GM12878 (cell line): ENCODE results near the gene ODAD4.

ENCODE experiments used
- BHLHE40 ChIP-seq, 2 experiments: fragments of 450-650 bp in 1 of 2; IDR thresholded peaks; 2 replicates each; pipeline ENCODE4 v1.6.1; 2011 to 2017; ENCODE audit warnings: low read depth in 2 of 2, borderline replicate concordance in 1 of 2, improper control_type of control experiment in 1 of 2, low read length in 1 of 2, mild to moderate bottlenecking in 1 of 2
- CHD1 ChIP-seq: IDR thresholded peaks from 2 replicates; pipeline ENCODE4 v1.6.1; 2012; ENCODE audit warnings: low read depth, low read length, improper control_type of control experiment
- CTCF ChIP-seq, 3 experiments: IDR thresholded peaks in 2 of 3; conservative IDR thresholded peaks in 1 of 3; 2 replicates each; pipeline ENCODE4 v1.5.1; 2011; ENCODE audit warnings: low read depth in 3 of 3, low read length in 3 of 3, mild to moderate bottlenecking in 3 of 3, control low read depth in 2 of 3, moderate library complexity in 2 of 3, inconsistent platforms in 1 of 3, mixed read lengths in 1 of 3; ENCODE audit not compliant: control insufficient read depth in 2 of 3, insufficient read depth in 1 of 3; ENCODE audit errors: extremely low read depth in 1 of 3
- EGR1 ChIP-seq, 2 experiments: IDR thresholded peaks; 1 replicate in 1 of 2; 2 replicates in 1 of 2; pipeline ENCODE4 v1.6.1; 2011 to 2012; ENCODE audit warnings: low read depth in 2 of 2, low read length in 2 of 2, borderline replicate concordance in 1 of 2, mild to moderate bottlenecking in 1 of 2, moderate library complexity in 1 of 2
- EZH2 ChIP-seq: IDR thresholded peaks from 2 replicates; pipeline ENCODE4 v1.6.1; 2012; ENCODE audit warnings: low read depth, mild to moderate bottlenecking, control low read depth, inconsistent platforms, low read length, borderline replicate concordance; ENCODE audit not compliant: control insufficient read depth
- MYC ChIP-seq: IDR thresholded peaks from 2 replicates; pipeline ENCODE4 v1.6.1; 2011; ENCODE audit warnings: mild to moderate bottlenecking, low read length, moderate library complexity, inconsistent platforms; ENCODE audit not compliant: insufficient read depth, insufficient replicate concordance, insufficient read length, severe bottlenecking
- NR2C1 ChIP-seq: fragments of 450-650 bp; IDR thresholded peaks from 2 replicates; pipeline ENCODE4 v1.6.1; 2017; ENCODE audit warnings: antibody characterized with exemption, mild to moderate bottlenecking, moderate library complexity
- NR2C2 ChIP-seq: IDR thresholded peaks from 2 replicates; pipeline ENCODE4 v1.6.1; 2011; ENCODE audit warnings: borderline replicate concordance, low read depth; ENCODE audit not compliant: control insufficient read depth, insufficient read length
- PKNOX1 ChIP-seq: fragments of 450-650 bp; IDR thresholded peaks from 2 replicates; pipeline ENCODE4 v1.6.1; 2016; ENCODE audit warnings: mild to moderate bottlenecking
- USF2 ChIP-seq: IDR thresholded peaks from 2 replicates; pipeline ENCODE4 v1.6.1; 2011; ENCODE audit warnings: low read depth, low read length, improper control_type of control experiment, borderline replicate concordance
- ZNF207 ChIP-seq: fragments of 450-650 bp; IDR thresholded peaks from 2 replicates; pipeline ENCODE4 v1.6.1; 2014; ENCODE audit warnings: antibody characterized with exemption, mild to moderate bottlenecking, borderline replicate concordance

GRCh38 chr17:41914358-41914766, 16.1 kb upstream of the ODAD4 start:
- TF ChIP-seq CHD1 (no peak), NR2C1 (no peak), CTCF (IDR thresholded peaks at IDR 0.05 in 2 of 3, conservative IDR thresholded peaks at IDR 0.05 in 1 of 3; ENCODE audit: control insufficient read depth in 2 of 3, extremely low read depth in 1 of 3, insufficient read depth in 1 of 3, low read depth in 3 of 3, low read length in 3 of 3) (no peak), BHLHE40 (IDR thresholded peaks at IDR 0.05; ENCODE audit: borderline replicate concordance in 1 of 2, low read depth in 2 of 2, low read length in 1 of 2) (no peak), EZH2 (no peak), NR2C2 (no peak), ZNF207 (no peak), USF2 (no peak), EGR1 (IDR thresholded peaks at IDR 0.05; ENCODE audit: borderline replicate concordance in 1 of 2, low read depth in 2 of 2, low read length in 2 of 2) (no peak), MYC (no peak), PKNOX1 (no peak)
